ENCODE results near the gene ANO1. TPM values are rescaled to one million over a fixed set of nuclear protein-coding genes. Genes with fewer than 3 reads are reported as not detected.
"Not testable (repeated sequence)": the region's sequence is repeated elsewhere in the genome, so short reads cannot be mapped to it uniquely, and the experiment has no call there.

Gene ANO1
- total RNA-seq, 1 experiment from 2014 or later: 17.8 TPM

- Mint-ChIP-seq H3K4me1 (ENCODE audit: low read depth, unreplicated experiment) (peaks cover 22% of the 10 kb centered on the region), H3K27ac (ENCODE audit: unreplicated experiment) (no peak overlapping the region), H3K4me3 (ENCODE audit: low read depth, unreplicated experiment) (no peak overlapping the region), H3K36me3 (ENCODE audit: insufficient read depth, unreplicated experiment) (peaks cover 30% of the 10 kb centered on the region), H3K9me3 (ENCODE audit: low read depth, unreplicated experiment) (no peaks in the 10 kb centered on the region), H3K27me3 (ENCODE audit: unreplicated experiment) (no peaks in the 10 kb centered on the region)
- BruUV-seq (replicated peaks): no TSS peak
- TF ChIP-seq CTCF (IDR thresholded peaks at IDR 0.05; ENCODE audit: unreplicated experiment): no peak
- CTCF ChIA-PET: interaction anchor here (0.7 kb wide), 1 partner anchor 540 kb away, joined by 4 read pairs; no protein-coding TSS in a partner anchor
- DNase-seq: no peak
- intact Hi-C loops (cut with micrococcal nuclease; ENCODE audit: unreplicated experiment): no loop called here
Measured at GRCh38 chr11:70200212-70200844, 122.2 kb downstream of the ANO1 start.

GRCh38 chr11:70201047-70201446, 122.9 kb downstream of the ANO1 start:
- BruUV-seq (replicated peaks); CTCF ChIA-PET; H3K4me3 Mint-ChIP-seq (ENCODE audit: low read depth, unreplicated experiment): not testable (repeated sequence)

GRCh38 chr11:70201882-70202861, 124.1 kb downstream of the ANO1 start:
- Mint-ChIP-seq H3K27me3 (ENCODE audit: unreplicated experiment) (no peaks in the 10 kb centered on the region), H3K27ac (ENCODE audit: unreplicated experiment) (peak overlapping the region; percentile 73), H3K36me3 (ENCODE audit: insufficient read depth, unreplicated experiment) (peaks cover 48% of the 10 kb centered on the region), H3K9me3 (ENCODE audit: low read depth, unreplicated experiment) (no peaks in the 10 kb centered on the region), H3K4me3 (ENCODE audit: low read depth, unreplicated experiment) (peak overlapping the region; percentile 88), H3K4me1 (ENCODE audit: low read depth, unreplicated experiment) (peaks cover 31% of the 10 kb centered on the region)
- BruUV-seq (replicated peaks): no TSS peak
- DNase-seq: no peak
- CTCF ChIA-PET: interaction anchor here (0.6 to 1.0 kb wide), 2 partner anchors 301 to 476 kb away, joined by 3 to 5 read pairs; no protein-coding TSS in a partner anchor
- intact Hi-C loops (cut with micrococcal nuclease; ENCODE audit: unreplicated experiment): no loop called here
- no peak for TF ChIP-seq CTCF (IDR thresholded peaks at IDR 0.05; ENCODE audit: unreplicated experiment)

More at GRCh38 chr11:70201047-70201446, 122.9 kb downstream of the ANO1 start:
- DNase-seq; intact Hi-C loops (cut with micrococcal nuclease; ENCODE audit: unreplicated experiment); H3K27me3 Mint-ChIP-seq (ENCODE audit: unreplicated experiment); H3K27ac Mint-ChIP-seq (ENCODE audit: unreplicated experiment); H3K9me3 Mint-ChIP-seq (ENCODE audit: low read depth, unreplicated experiment): not testable (repeated sequence)
- Mint-ChIP-seq H3K4me1 (ENCODE audit: low read depth, unreplicated experiment) (peaks cover 29% of the 10 kb centered on the region), H3K36me3 (ENCODE audit: insufficient read depth, unreplicated experiment) (peaks cover 37% of the 10 kb centered on the region)

- peak; percentile 90 for DNase-seq
- no TSS peak for BruUV-seq (replicated peaks)
- intact Hi-C loops (cut with micrococcal nuclease; ENCODE audit: unreplicated experiment): no loop called here
- TF ChIP-seq CTCF (IDR thresholded peaks at IDR 0.05; ENCODE audit: unreplicated experiment): no peak
- Mint-ChIP-seq H3K4me3 (ENCODE audit: low read depth, unreplicated experiment) (peak within 1 kb of the TSS; percentile 88), H3K27me3 (ENCODE audit: unreplicated experiment) (no peaks in the 10 kb centered on the region), H3K36me3 (ENCODE audit: insufficient read depth, unreplicated experiment) (peaks cover 56% of the 10 kb centered on the region), H3K27ac (ENCODE audit: unreplicated experiment) (peak within 1 kb of the TSS; percentile 73), H3K9me3 (ENCODE audit: low read depth, unreplicated experiment) (no peaks in the 10 kb centered on the region), H3K4me1 (ENCODE audit: low read depth, unreplicated experiment) (peaks cover 31% of the 10 kb centered on the region)
- CTCF ChIA-PET: interaction anchor here (1.0 kb wide), 1 partner anchor 302 kb away, joined by 3 read pairs; no protein-coding TSS in a partner anchor
Measured at GRCh38 chr11:70202920-70203750, 125.0 kb downstream of the ANO1 start, which contains the start of gene FADD. TSS of gene FADD (plus strand) at chr11:70203296. CDS start at chr11:70203460, 164 bp downstream.
